ENCODE results near the gene NEK2. TPM values are rescaled to one million over a fixed set of nuclear protein-coding genes. Genes with fewer than 3 reads are reported as not detected.

NEK2 gene
- total and polyA plus RNA-seq, 2 of the 13 experiments (the other 11 are each of a cell fraction or from before 2014, with no cell fraction given), result 10.9 to 40.8 TPM

DNA sequence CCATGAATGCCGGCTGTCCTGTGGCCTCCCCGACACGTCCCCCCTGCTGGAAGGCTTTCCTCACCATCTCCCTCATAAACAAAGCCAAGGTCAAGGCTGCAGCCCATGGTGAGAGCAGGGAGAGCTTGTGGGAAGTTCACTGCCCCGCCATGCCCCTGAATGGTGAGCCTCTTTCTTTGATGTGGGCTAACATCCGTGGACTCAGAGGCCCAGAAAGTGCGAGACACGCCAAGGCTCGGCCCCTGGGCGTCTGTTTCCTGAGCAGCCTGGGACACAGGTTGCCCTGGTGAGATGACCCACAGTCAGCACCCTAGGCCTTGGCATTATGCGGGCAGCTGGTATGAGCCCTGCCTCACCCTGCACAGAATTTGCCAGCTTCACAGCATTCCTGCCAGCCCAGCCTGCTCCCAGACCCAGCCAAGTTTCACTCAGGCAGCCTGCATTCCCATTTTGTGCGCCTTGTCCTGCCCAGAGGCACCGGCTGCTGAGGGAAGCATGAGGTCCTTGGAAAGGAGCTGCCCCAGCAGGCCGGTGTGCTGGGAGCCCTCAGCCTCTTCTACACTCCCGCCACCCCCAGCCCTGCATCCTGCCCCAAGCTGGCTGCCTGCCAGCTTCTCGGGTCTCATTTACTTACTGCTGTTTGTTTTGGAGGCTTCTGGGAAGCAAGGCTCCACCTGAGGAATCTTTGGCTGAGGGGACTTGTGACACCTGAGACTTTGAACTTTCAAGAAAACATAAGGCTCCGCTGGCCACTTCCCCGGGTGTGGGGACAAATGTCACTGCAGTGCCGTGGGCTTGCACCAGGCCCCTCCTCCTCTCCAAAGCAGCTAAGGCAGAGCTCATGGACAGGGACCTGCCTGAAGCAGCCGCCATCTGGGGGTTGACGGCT lies 31.9 kb downstream of the NEK2 start (continued):
- TF ChIP-seq ZNF253 (CRISPR knock-in tag; IDR thresholded peaks at IDR 0.05; ENCODE audit: borderline replicate concordance) (peak; percentile 39; the same call in 1 of the 2 replicates), KLF11 (CRISPR knock-in tag; IDR thresholded peaks at IDR 0.05) (no peak; the same call in 1 of the 2 replicates), ZFP82 (CRISPR knock-in tag; IDR thresholded peaks at IDR 0.05; ENCODE audit: borderline replicate concordance) (no peak), ZFP90 (CRISPR knock-in tag; IDR thresholded peaks at IDR 0.05; ENCODE audit: borderline replicate concordance) (no peak), SRSF9 (IDR thresholded peaks at IDR 0.05; ENCODE audit: borderline replicate concordance, insufficient read depth, low read depth, low read length, poor library complexity, severe bottlenecking) (no peak), EEA1 (CRISPR knock-in tag; IDR thresholded peaks at IDR 0.05; ENCODE audit: borderline replicate concordance) (no peak), ZNF263 (CRISPR knock-in tag; IDR thresholded peaks at IDR 0.05) (no peak), ATAD3A (CRISPR knock-in tag; IDR thresholded peaks at IDR 0.05) (no peak), SMYD3 (CRISPR knock-in tag; IDR thresholded peaks at IDR 0.05) (no peak), ONECUT2 (CRISPR knock-in tag; IDR thresholded peaks at IDR 0.05) (no peak), ZNF816 (CRISPR knock-in tag; IDR thresholded peaks at IDR 0.05; ENCODE audit: borderline replicate concordance) (peak; percentile 86), ZNF570 (CRISPR knock-in tag; IDR thresholded peaks at IDR 0.05; ENCODE audit: borderline replicate concordance) (no peak), ATF1 (CRISPR knock-in tag; IDR thresholded peaks at IDR 0.05) (no peak), ZKSCAN1 (IDR thresholded peaks at IDR 0.05; ENCODE audit: low read length) (no peak), ZNF430 (CRISPR knock-in tag; IDR thresholded peaks at IDR 0.05) (peak; percentile 67; the same call in 1 of the 2 replicates), ZFP36L1 (CRISPR knock-in tag; IDR thresholded peaks at IDR 0.05) (peak; percentile 85; the same call in 1 of the 2 replicates), ARNT (IDR thresholded peaks at IDR 0.05) (no peak), GFI1 (CRISPR knock-in tag; IDR thresholded peaks at IDR 0.05; ENCODE audit: borderline replicate concordance) (peak; percentile 79; the same call in 1 of the 2 replicates), MAZ (IDR thresholded peaks at IDR 0.05; ENCODE audit: borderline replicate concordance, low read depth, low read length) (no peak), MAZ (CRISPR knock-in tag; IDR thresholded peaks at IDR 0.05; ENCODE audit: low read depth) (peak; percentile 64; the same call in 1 of the 2 replicates), KLF9 (CRISPR knock-in tag; IDR thresholded peaks at IDR 0.05; ENCODE audit: low read depth) (no peak), ZNF619 (CRISPR knock-in tag; IDR thresholded peaks at IDR 0.05) (peak; percentile 33; the same call in 1 of the 2 replicates)
- TF ChIP-seq, protein P1, sequence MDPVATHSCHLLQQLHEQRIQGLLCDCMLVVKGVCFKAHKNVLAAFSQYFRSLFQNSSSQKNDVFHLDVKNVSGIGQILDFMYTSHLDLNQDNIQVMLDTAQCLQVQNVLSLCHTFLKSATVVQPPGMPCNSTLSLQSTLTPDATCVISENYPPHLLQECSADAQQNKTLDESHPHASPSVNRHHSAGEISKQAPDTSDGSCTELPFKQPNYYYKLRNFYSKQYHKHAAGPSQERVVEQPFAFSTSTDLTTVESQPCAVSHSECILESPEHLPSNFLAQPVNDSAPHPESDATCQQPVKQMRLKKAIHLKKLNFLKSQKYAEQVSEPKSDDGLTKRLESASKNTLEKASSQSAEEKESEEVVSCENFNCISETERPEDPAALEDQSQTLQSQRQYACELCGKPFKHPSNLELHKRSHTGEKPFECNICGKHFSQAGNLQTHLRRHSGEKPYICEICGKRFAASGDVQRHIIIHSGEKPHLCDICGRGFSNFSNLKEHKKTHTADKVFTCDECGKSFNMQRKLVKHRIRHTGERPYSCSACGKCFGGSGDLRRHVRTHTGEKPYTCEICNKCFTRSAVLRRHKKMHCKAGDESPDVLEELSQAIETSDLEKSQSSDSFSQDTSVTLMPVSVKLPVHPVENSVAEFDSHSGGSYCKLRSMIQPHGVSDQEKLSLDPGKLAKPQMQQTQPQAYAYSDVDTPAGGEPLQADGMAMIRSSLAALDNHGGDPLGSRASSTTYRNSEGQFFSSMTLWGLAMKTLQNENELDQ (CRISPR knock-in tag; IDR thresholded peaks at IDR 0.05; ENCODE audit: borderline replicate concordance), result 0 out of 2 replicates have a peak, but pooled peaks have one; percentile 52
- TF ChIP-seq, protein P2, sequence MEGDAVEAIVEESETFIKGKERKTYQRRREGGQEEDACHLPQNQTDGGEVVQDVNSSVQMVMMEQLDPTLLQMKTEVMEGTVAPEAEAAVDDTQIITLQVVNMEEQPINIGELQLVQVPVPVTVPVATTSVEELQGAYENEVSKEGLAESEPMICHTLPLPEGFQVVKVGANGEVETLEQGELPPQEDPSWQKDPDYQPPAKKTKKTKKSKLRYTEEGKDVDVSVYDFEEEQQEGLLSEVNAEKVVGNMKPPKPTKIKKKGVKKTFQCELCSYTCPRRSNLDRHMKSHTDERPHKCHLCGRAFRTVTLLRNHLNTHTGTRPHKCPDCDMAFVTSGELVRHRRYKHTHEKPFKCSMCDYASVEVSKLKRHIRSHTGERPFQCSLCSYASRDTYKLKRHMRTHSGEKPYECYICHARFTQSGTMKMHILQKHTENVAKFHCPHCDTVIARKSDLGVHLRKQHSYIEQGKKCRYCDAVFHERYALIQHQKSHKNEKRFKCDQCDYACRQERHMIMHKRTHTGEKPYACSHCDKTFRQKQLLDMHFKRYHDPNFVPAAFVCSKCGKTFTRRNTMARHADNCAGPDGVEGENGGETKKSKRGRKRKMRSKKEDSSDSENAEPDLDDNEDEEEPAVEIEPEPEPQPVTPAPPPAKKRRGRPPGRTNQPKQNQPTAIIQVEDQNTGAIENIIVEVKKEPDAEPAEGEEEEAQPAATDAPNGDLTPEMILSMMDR (CRISPR knock-in tag; IDR thresholded peaks at IDR 0.05), result 0 out of 2 replicates have a peak, but pooled peaks have one; percentile 18
- TF ChIP-seq, protein P3, sequence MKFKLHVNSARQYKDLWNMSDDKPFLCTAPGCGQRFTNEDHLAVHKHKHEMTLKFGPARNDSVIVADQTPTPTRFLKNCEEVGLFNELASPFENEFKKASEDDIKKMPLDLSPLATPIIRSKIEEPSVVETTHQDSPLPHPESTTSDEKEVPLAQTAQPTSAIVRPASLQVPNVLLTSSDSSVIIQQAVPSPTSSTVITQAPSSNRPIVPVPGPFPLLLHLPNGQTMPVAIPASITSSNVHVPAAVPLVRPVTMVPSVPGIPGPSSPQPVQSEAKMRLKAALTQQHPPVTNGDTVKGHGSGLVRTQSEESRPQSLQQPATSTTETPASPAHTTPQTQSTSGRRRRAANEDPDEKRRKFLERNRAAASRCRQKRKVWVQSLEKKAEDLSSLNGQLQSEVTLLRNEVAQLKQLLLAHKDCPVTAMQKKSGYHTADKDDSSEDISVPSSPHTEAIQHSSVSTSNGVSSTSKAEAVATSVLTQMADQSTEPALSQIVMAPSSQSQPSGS (CRISPR knock-in tag; IDR thresholded peaks at IDR 0.05), result peak; percentile 55; the same call in 1 of the 2 replicates

All from HepG2 (cell line).